ENCODE results near the gene IMMT. TPM values are rescaled to one million over a fixed set of nuclear protein-coding genes. Genes with fewer than 3 reads are reported as not detected.

Gene IMMT
- total and polyA plus RNA-seq, 2 of the 8 experiments (the other 6 are each of a cell fraction or from before 2014, with no cell fraction given), result 37.7 to 103 TPM

- CTCF ChIA-PET (ENCODE audit: partially characterized antibody), result interaction anchor here (0.6 to 1.2 kb wide), 2 partner anchors 25 to 358 kb away, joined by 3 read pairs; no protein-coding TSS in a partner anchor
- DNase-seq (ENCODE audit: low read depth in 1 of 2, low spot score in 2 of 2), result no peak
- TF ChIP-seq CTBP2 (IDR thresholded peaks at IDR 0.05; ENCODE audit: borderline replicate concordance, insufficient read depth, insufficient read length, low read length) (no peak), ASH2L (IDR thresholded peaks at IDR 0.05; ENCODE audit: low read length) (no peak), TAF7 (optimal IDR thresholded peaks at IDR 0.05; ENCODE audit: borderline replicate concordance, low read depth, low read length) (no peak), TAF1 (IDR thresholded peaks at IDR 0.05; ENCODE audit: low read depth, low read length) (no peak), RBBP5 (IDR thresholded peaks at IDR 0.05; ENCODE audit: borderline replicate concordance, low read depth, low read length) (no peak), SP1 (IDR thresholded peaks at IDR 0.05; ENCODE audit: low read depth, low read length) (no peak), SP4 (IDR thresholded peaks at IDR 0.05; ENCODE audit: low read length) (no peak), YY1 (IDR thresholded peaks at IDR 0.05; ENCODE audit: low read depth, low read length) (no peak), BACH1 (IDR thresholded peaks at IDR 0.05; ENCODE audit: low read length) (no peak), TBP (IDR thresholded peaks at IDR 0.05; ENCODE audit: low read depth, low read length) (no peak), ATF2 (IDR thresholded peaks at IDR 0.05; ENCODE audit: low read length) (no peak), SRF (IDR thresholded peaks at IDR 0.05; ENCODE audit: low read depth, low read length) (no peak), EGR1 (IDR thresholded peaks at IDR 0.05; ENCODE audit: borderline replicate concordance, low read depth, low read length) (no peak), BRCA1 (IDR thresholded peaks at IDR 0.05; ENCODE audit: low read depth, low read length) (no peak)
These were observed 18.7 kb downstream of the IMMT start for GRCh38 chr2:86176597-86176996.

More at GRCh38 chr2:86176597-86176996, 18.7 kb downstream of the IMMT start:
- H3K9me3 ChIP-seq (ENCODE audit: insufficient read depth in 2 of 2, low read depth in 1 of 2, low read length in 1 of 2), result no peaks in the 10 kb centered on the region
- peaks cover 0 to 2% of the 10 kb centered on the region in 2 experiments for H4K20me1 ChIP-seq (replicated peaks in 1 of 2; ENCODE audit: control insufficient read depth in 1 of 2, insufficient read depth in 2 of 2, low read length in 2 of 2)
- POLR2A ChIA-PET (ENCODE audit: partially characterized antibody), result interaction anchor here (0.6 to 1.2 kb wide), 4 partner anchors 10 to 423 kb away, joined by 3 to 6 read pairs (median 3); no protein-coding TSS in a partner anchor
- no peak overlapping the region for H4K8ac ChIP-seq (ENCODE audit: extremely low read depth, insufficient read depth, low read length)
- no peak overlapping the region for H2AFZ ChIP-seq (ENCODE audit: low read length)
- H4K5ac ChIP-seq (ENCODE audit: insufficient read length, low read depth, low read length), result no peak overlapping the region
- H3K23ac ChIP-seq (ENCODE audit: insufficient read length), result no peak overlapping the region
- no peak overlapping the region for H3K4ac ChIP-seq (replicated peaks; ENCODE audit: insufficient read length, low read depth, low read length)
- no peak overlapping the region for H3K56ac ChIP-seq (replicated peaks; ENCODE audit: insufficient read length, low read depth, low read length)
- H3K23me2 ChIP-seq (ENCODE audit: low read depth, low read length), result no peaks in the 10 kb centered on the region
- peaks cover 9 to 34% (median 23%) of the 10 kb centered on the region in 4 experiments; a peak in 7 of 8 replicates for H3K36me3 ChIP-seq (ENCODE audit: control insufficient read depth in 2 of 4, insufficient read depth in 4 of 4, low read length in 3 of 4)
- no peak overlapping the region for H4K91ac ChIP-seq (replicated peaks; ENCODE audit: insufficient read length, low read length)
- no peak overlapping the region for H3K9ac ChIP-seq (replicated peaks in 1 of 4; ENCODE audit: extremely low read depth in 1 of 4, low read depth in 3 of 4, low read length in 3 of 4)
- no peak overlapping the region for H3K14ac ChIP-seq (ENCODE audit: insufficient read length)
- no peak overlapping the region for H2BK5ac ChIP-seq (ENCODE audit: low read depth, low read length)
- no peak overlapping the region for H2BK15ac ChIP-seq (ENCODE audit: low read length)
- H3K27ac ChIP-seq (ENCODE audit: low read depth, low read length), result no peak overlapping the region
- no peak for FAIRE-seq
- H3K79me1 ChIP-seq (ENCODE audit: low read depth, low read length), result no peaks in the 10 kb centered on the region; the same call in 1 of the 2 replicates
- H2AK5ac ChIP-seq (ENCODE audit: low read depth, low read length), result no peak overlapping the region
- H3K27me3 ChIP-seq (replicated peaks in 1 of 4; ENCODE audit: control insufficient read depth in 3 of 4, extremely low read depth in 1 of 4, insufficient read depth in 3 of 4, low read length in 3 of 4), result no peaks in the 10 kb centered on the region
- no peak overlapping the region for H3K18ac ChIP-seq (ENCODE audit: extremely low read depth, low read length)
- no peaks in the 10 kb centered on the region for H3K4me1 ChIP-seq (replicated peaks in 1 of 4; ENCODE audit: control insufficient read depth in 3 of 4, insufficient read depth in 4 of 4, low read length in 3 of 4)
- no peak overlapping the region for H2BK12ac ChIP-seq (ENCODE audit: low read depth, low read length)
- H2BK20ac ChIP-seq (ENCODE audit: low read length), result no peak overlapping the region
- no peak overlapping the region for H3K4me3 ChIP-seq (ENCODE audit: extremely low read depth in 1 of 4, insufficient read depth in 2 of 4, low read depth in 3 of 4, low read length in 4 of 4)
- no peak overlapping the region for H2BK120ac ChIP-seq (replicated peaks; ENCODE audit: low read depth, low read length)
- H3K79me2 ChIP-seq (ENCODE audit: control insufficient read depth in 1 of 2, insufficient read depth in 2 of 2, low read length in 2 of 2), result peaks cover 0 to 8% of the 10 kb centered on the region in 2 experiments; a peak in 2 of 4 replicates
- no peak overlapping the region for H3K4me2 ChIP-seq (ENCODE audit: insufficient read depth in 1 of 2, low read depth in 2 of 2, low read length in 2 of 2)

All from H1 (cell line).